ENCODE data around the gene EIF3J.

EIF3J gene

DNA sequence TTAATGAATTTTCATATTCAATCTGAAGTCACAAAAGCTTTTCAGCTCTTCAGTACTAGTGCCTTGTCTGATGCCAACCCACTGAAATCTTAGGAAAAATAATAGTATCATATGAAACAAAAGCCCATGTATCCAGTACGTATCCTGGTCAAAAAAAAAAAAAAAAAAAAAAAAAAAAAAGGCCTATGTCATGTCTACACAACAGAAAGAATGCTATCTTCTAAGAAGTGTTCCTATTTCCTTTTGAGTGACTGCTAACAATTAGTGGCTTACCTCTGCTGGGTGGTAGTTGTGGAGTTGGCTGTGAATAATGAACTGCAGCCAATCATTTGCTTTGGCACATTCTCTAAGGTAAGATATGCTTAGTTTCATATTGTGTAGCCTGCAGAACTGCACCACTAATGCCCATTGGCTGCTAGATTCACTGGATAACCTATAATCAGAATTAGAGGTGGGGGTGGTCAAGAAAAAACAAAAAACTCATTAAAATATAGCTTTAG is 59.6 kb downstream of the EIF3J start:
- peaks cover 92% of the 10 kb centered on the region for H3K36me3 Mint-ChIP-seq
- peak overlapping the region; percentile 82 for H3K27ac Mint-ChIP-seq
- H3K4me1 Mint-ChIP-seq, result peaks cover 17% of the 10 kb centered on the region
- ATAC-seq (peak; percentile 47), DNase-seq (ENCODE audit: low spot score in 2 of 2) (no peak)
- no peak overlapping the region for H3K4me3 Mint-ChIP-seq
- H3K9me3 Mint-ChIP-seq, result no peaks in the 10 kb centered on the region

DNA sequence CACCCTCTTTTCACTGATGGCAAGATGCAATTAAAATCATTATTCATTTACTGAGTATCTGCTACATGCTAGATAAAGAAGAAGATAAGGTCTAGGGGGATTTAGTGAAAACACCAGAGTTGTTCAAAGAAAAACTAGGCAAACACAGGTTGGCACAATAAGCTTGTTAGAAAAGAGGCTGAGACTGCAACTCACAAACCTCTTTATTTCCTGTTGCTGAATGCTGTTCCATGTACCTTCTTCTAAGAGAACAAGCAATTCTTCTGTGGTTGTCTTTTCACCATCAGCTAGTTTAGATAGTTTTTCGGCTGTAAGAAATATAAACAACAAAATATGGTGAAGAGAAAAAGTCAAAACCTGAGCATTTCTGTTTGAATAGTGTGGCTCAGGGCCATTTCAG is 61.1 kb downstream of the EIF3J start:
- Mint-ChIP-seq H3K4me1 (peaks cover 17% of the 10 kb centered on the region), H3K36me3 (peaks cover 92% of the 10 kb centered on the region), H3K4me3 (no peak overlapping the region), H3K27ac (peak overlapping the region; percentile 73), H3K9me3 (no peaks in the 10 kb centered on the region)
- DNase-seq (ENCODE audit: low spot score in 2 of 2) (no peak), ATAC-seq (no peak)

- ATAC-seq, result no peak
- Mint-ChIP-seq H3K27ac (peak overlapping the region; percentile 73), H3K4me3 (no peak overlapping the region), H3K36me3 (peaks cover 92% of the 10 kb centered on the region), H3K9me3 (no peaks in the 10 kb centered on the region), H3K4me1 (peaks cover 17% of the 10 kb centered on the region)
- DNase-seq (ENCODE audit: low spot score in 2 of 2), result no peak
These were observed 61.9 kb downstream of the EIF3J start for GRCh38 chr15:44598892-44599291.

DNA sequence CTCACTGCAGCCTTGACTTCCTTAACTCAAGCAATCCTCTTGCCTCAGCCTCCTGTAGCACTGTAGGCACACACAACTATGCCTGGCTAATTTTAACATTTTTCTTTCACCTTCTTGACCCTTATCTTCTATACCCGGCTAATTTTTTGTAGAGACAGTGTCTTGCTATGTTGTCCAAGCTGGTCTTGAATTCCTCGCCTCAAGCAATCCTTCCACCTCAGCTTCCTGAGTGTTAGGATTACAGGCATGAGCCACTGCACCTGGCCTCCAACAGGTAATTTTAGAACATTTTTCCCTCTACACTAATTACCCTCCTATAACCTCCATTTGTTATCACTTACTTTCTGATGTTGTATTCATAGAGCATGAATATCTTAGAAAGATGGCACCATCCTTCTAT is 66.2 kb downstream of the EIF3J start:
- peaks cover 10% of the 10 kb centered on the region for H3K4me1 Mint-ChIP-seq
- no peak overlapping the region for H3K27ac Mint-ChIP-seq
- DNase-seq (ENCODE audit: low spot score in 2 of 2), result no peak

GRCh38 chr15:44606740-44607139 is 69.8 kb downstream of the EIF3J start:
- H3K36me3 Mint-ChIP-seq, result peaks cover 100% of the 10 kb centered on the region

More for the DNA sequence above, 66.2 kb downstream of the EIF3J start:
- Mint-ChIP-seq H3K4me3 (no peak overlapping the region), H3K9me3 (no peaks in the 10 kb centered on the region), H3K36me3 (peaks cover 92% of the 10 kb centered on the region)
- ATAC-seq, result no peak

More at GRCh38 chr15:44606740-44607139, 69.8 kb downstream of the EIF3J start:
- H3K9me3 Mint-ChIP-seq, result no peaks in the 10 kb centered on the region
- DNase-seq (ENCODE audit: low spot score in 2 of 2), result no peak
- H3K4me3 Mint-ChIP-seq, result no peak overlapping the region
- ATAC-seq, result no peak
- no peaks in the 10 kb centered on the region for H3K4me1 Mint-ChIP-seq
- no peak overlapping the region for H3K27ac Mint-ChIP-seq
